WTC11 (cell line): Measurements from ENCODE around the gene THSD4. TPM values are rescaled to one million over a fixed set of nuclear protein-coding genes. Genes with fewer than 3 reads are reported as not detected.

Experiments used
- ATAC-seq: fragments of 200-7000 bp; cut with Tn5 transposase; 2 replicates; pipeline ENCODE4 v1.10.0; 2021; ENCODE audit warnings: mild to moderate bottlenecking, moderate library complexity
- CTCF ChIA-PET: fragments of 300-600 bp; sonication (Branson Sonifier 250); formaldehyde crosslinking; loops from one replicate; lab custom pipeline; 2021; ENCODE audit warnings: antibody characterized with exemption; lab: Charles Lee
- POLR2A ChIA-PET: fragments of 350-600 bp; sonication (Branson Sonifier 250); formaldehyde crosslinking; loops from one replicate; lab custom pipeline; 2021; ENCODE audit warnings: antibody characterized with exemption; lab: Charles Lee
- DNase-seq: peaks from one replicate; pipeline ENCODE4 v3.0.0; 2021; ENCODE audit warnings: low spot score
- H3K27ac Mint-ChIP-seq: 2 replicates; pipeline ENCODE4 v1.8.0; 2021; ENCODE audit warnings: mixed read lengths
- H3K27me3 Mint-ChIP-seq: 2 replicates; pipeline ENCODE4 v1.8.0; 2021; ENCODE audit warnings: low read depth, mild to moderate bottlenecking, moderate library complexity, mixed read lengths
- H3K36me3 Mint-ChIP-seq: 2 replicates; pipeline ENCODE4 v1.8.0; 2021; ENCODE audit warnings: mixed read lengths
- H3K4me1 Mint-ChIP-seq: 2 replicates; pipeline ENCODE4 v1.8.0; 2022; ENCODE audit warnings: mixed read lengths
- H3K4me3 Mint-ChIP-seq: 2 replicates; pipeline ENCODE4 v1.8.0; 2021; ENCODE audit warnings: mild to moderate bottlenecking, moderate library complexity, mixed read lengths
- H3K9me3 Mint-ChIP-seq: 2 replicates; pipeline ENCODE4 v1.8.0; 2021; ENCODE audit warnings: mixed read lengths
- ATF6 ChIP-seq: sonication (generic); formaldehyde crosslinking; IDR thresholded peaks from 2 replicates; pipeline ENCODE4 v1.8.1; 2023; ENCODE audit warnings: mild to moderate bottlenecking, missing genetic modification reagents
- CDX4 ChIP-seq: fragments of 250-450 bp; sonication (Bioruptor Pico); IDR thresholded peaks from 2 replicates; pipeline ENCODE4 v1.9.0; 2021; ENCODE audit warnings: moderate library complexity, mild to moderate bottlenecking, inconsistent platforms, borderline replicate concordance
- E2F4 ChIP-seq: sonication (generic); formaldehyde crosslinking; IDR thresholded peaks from 2 replicates; pipeline ENCODE4 v1.8.1; 2022; ENCODE audit warnings: low read depth, mild to moderate bottlenecking, moderate library complexity, missing genetic modification reagents, borderline replicate concordance
- EMX1 ChIP-seq: fragments of 250-450 bp; sonication (Bioruptor Pico); IDR thresholded peaks from 2 replicates; pipeline ENCODE4 v1.8.0; 2021; ENCODE audit warnings: mild to moderate bottlenecking
- ETV6 ChIP-seq: sonication (generic); formaldehyde crosslinking; IDR thresholded peaks from 2 replicates; pipeline ENCODE4 v1.8.1; 2022; ENCODE audit warnings: mild to moderate bottlenecking, missing genetic modification reagents
- FOXP1 ChIP-seq: sonication (generic); formaldehyde crosslinking; IDR thresholded peaks from 2 replicates; pipeline ENCODE4 v1.8.0; 2022; ENCODE audit warnings: missing genetic modification reagents, mild to moderate bottlenecking, moderate library complexity, borderline replicate concordance
- GABPB1 ChIP-seq: sonication (generic); formaldehyde crosslinking; IDR thresholded peaks from 2 replicates; pipeline ENCODE4 v1.8.1; 2023; ENCODE audit warnings: mild to moderate bottlenecking, missing genetic modification reagents
- HMGA2 ChIP-seq: fragments of 250-450 bp; sonication (Bioruptor Pico); IDR thresholded peaks from 2 replicates; pipeline ENCODE4 v1.4.0; 2021; ENCODE audit warnings: mild to moderate bottlenecking, moderate library complexity
- IRF1 ChIP-seq: sonication (generic); formaldehyde crosslinking; IDR thresholded peaks from 2 replicates; pipeline ENCODE4 v1.8.0; 2023; ENCODE audit warnings: missing genetic modification reagents
- MXD4 ChIP-seq: fragments of 250-450 bp; sonication (Bioruptor Pico); IDR thresholded peaks from 2 replicates; pipeline ENCODE4 v1.8.0; 2021; ENCODE audit warnings: mild to moderate bottlenecking, moderate library complexity, borderline replicate concordance
- NFE2L1 ChIP-seq: sonication (generic); formaldehyde crosslinking; IDR thresholded peaks from 2 replicates; pipeline ENCODE4 v1.8.1; 2023; ENCODE audit warnings: missing genetic modification reagents
- NR1H2 ChIP-seq: sonication (generic); formaldehyde crosslinking; IDR thresholded peaks from 2 replicates; pipeline ENCODE4 v1.9.0; 2021; ENCODE audit warnings: mild to moderate bottlenecking, moderate library complexity, missing genetic modification reagents
- NR2C2 ChIP-seq: sonication (generic); formaldehyde crosslinking; IDR thresholded peaks from 2 replicates; pipeline ENCODE4 v1.8.0; 2022; ENCODE audit warnings: mild to moderate bottlenecking, missing genetic modification reagents
- OVOL2 ChIP-seq: fragments of 250-450 bp; sonication (Bioruptor Pico); IDR thresholded peaks from 2 replicates; pipeline ENCODE4 v1.9.0; 2021; ENCODE audit warnings: mild to moderate bottlenecking, borderline replicate concordance
- TCF7 ChIP-seq: sonication (generic); formaldehyde crosslinking; IDR thresholded peaks from 2 replicates; pipeline ENCODE4 v1.8.0; 2022; ENCODE audit warnings: mild to moderate bottlenecking, low read depth, missing genetic modification reagents, moderate library complexity
- ZNF396 ChIP-seq: fragments of 250-450 bp; sonication (Bioruptor Pico); IDR thresholded peaks from 2 replicates; pipeline ENCODE4 v1.8.0; 2021; ENCODE audit warnings: mild to moderate bottlenecking, moderate library complexity, borderline replicate concordance
- ZNF416 ChIP-seq: fragments of 250-450 bp; sonication (Bioruptor Pico); IDR thresholded peaks from 2 replicates; pipeline ENCODE4 v1.9.0; 2021; ENCODE audit warnings: mild to moderate bottlenecking, inconsistent platforms
- ZNF423 ChIP-seq: fragments of 250-450 bp; sonication (Bioruptor Pico); IDR thresholded peaks from 2 replicates; pipeline ENCODE4 v2.1.2; 2022; ENCODE audit warnings: mild to moderate bottlenecking, moderate library complexity
- ZNF532 ChIP-seq: fragments of 250-450 bp; sonication (Bioruptor Pico); IDR thresholded peaks from 2 replicates; pipeline ENCODE4 v1.9.0; 2021; ENCODE audit warnings: mild to moderate bottlenecking, borderline replicate concordance
- ZNF671 ChIP-seq: fragments of 250-450 bp; sonication (Bioruptor Pico); IDR thresholded peaks from 2 replicates; pipeline ENCODE4 v1.8.0; 2021; ENCODE audit warnings: mild to moderate bottlenecking
- total RNA-seq: library from RNA; stranded (reverse); gene quantifications from 3 replicates; pipeline ENCODE4 v1.2.3, GENCODE V29; 2021

THSD4 gene
- total RNA-seq, 1 experiment from 2014 or later, result 7.8 TPM

GRCh38 chr15:71610728-71611552 lies 495.7 kb downstream of the THSD4 start:
- peak overlapping the region; percentile 82 for H3K27ac Mint-ChIP-seq
- ATAC-seq (peak; percentile 74), DNase-seq (no peak)
- H3K27me3 Mint-ChIP-seq, result no peaks in the 10 kb centered on the region
- H3K4me1 Mint-ChIP-seq, result peaks cover 68% of the 10 kb centered on the region
- ChIA-PET CTCF (interaction anchor here (0.7 kb wide), 1 partner anchor 35 kb away, joined by 3 read pairs; no protein-coding TSS in a partner anchor), POLR2A (no interaction called here)
- H3K36me3 Mint-ChIP-seq, result no peaks in the 10 kb centered on the region
- peaks cover 5% of the 10 kb centered on the region for H3K9me3 Mint-ChIP-seq
- TF ChIP-seq EMX1 (CRISPR knock-in tag) (no peak), NFE2L1 (CRISPR knock-in tag) (no peak), ZNF671 (no peak), IRF1 (CRISPR knock-in tag) (no peak), ZNF416 (CRISPR knock-in tag) (no peak), FOXP1 (CRISPR knock-in tag) (no peak)
- peak overlapping the region; percentile 23 for H3K4me3 Mint-ChIP-seq

- peaks cover 9% of the 10 kb centered on the region for H3K9me3 Mint-ChIP-seq
- DNase-seq (no peak), ATAC-seq (peak; percentile 85)
- no peaks in the 10 kb centered on the region for H3K27me3 Mint-ChIP-seq
- H3K4me3 Mint-ChIP-seq, result peak overlapping the region; percentile 23
- H3K36me3 Mint-ChIP-seq, result no peaks in the 10 kb centered on the region
- peak overlapping the region; percentile 82 for H3K27ac Mint-ChIP-seq
- CTCF ChIA-PET, result interaction anchor here (0.7 to 1.2 kb wide), 3 partner anchors 36 to 132 kb away, joined by 3 to 8 read pairs (median 3); no protein-coding TSS in a partner anchor
- 0 out of 2 replicates have a peak, but pooled peaks have one; percentile 24 for TF ChIP-seq ETV6 (CRISPR knock-in tag)
- TF ChIP-seq GABPB1 (CRISPR knock-in tag), result no peak
- TF ChIP-seq, all 79 proteins: peak for 1
- POLR2A ChIA-PET, result no interaction called here
- peaks cover 73% of the 10 kb centered on the region for H3K4me1 Mint-ChIP-seq
Measured at GRCh38 chr15:71611553-71612396, 496.5 kb downstream of the THSD4 start.

GRCh38 chr15:71612397-71612722 lies 497.1 kb downstream of the THSD4 start:
- peak overlapping the region; percentile 23 for H3K4me3 Mint-ChIP-seq
- no peak; the same call in 1 of the 2 replicates for ATAC-seq
- H3K9me3 Mint-ChIP-seq, result peaks cover 9% of the 10 kb centered on the region
- no peaks in the 10 kb centered on the region for H3K27me3 Mint-ChIP-seq
- H3K36me3 Mint-ChIP-seq, result no peaks in the 10 kb centered on the region
- CTCF ChIA-PET, result interaction anchor here (0.8 to 1.2 kb wide), 2 partner anchors 37 to 131 kb away, joined by 3 to 8 read pairs; no protein-coding TSS in a partner anchor
- H3K4me1 Mint-ChIP-seq, result peaks cover 78% of the 10 kb centered on the region
- peak overlapping the region; percentile 82 for H3K27ac Mint-ChIP-seq
- POLR2A ChIA-PET, result no interaction called here
- DNase-seq, result no peak
- TF ChIP-seq NR2C2 (CRISPR knock-in tag) (no peak), CDX4 (CRISPR knock-in tag) (no peak), ZNF532 (no peak), MXD4 (CRISPR knock-in tag) (no peak), TCF7 (CRISPR knock-in tag) (no peak), OVOL2 (no peak), NR1H2 (CRISPR knock-in tag) (no peak), ZNF396 (CRISPR knock-in tag) (no peak), HMGA2 (CRISPR knock-in tag) (no peak), ATF6 (CRISPR knock-in tag) (no peak), IRF1 (CRISPR knock-in tag) (no peak), E2F4 (no peak), ZNF423 (CRISPR knock-in tag) (no peak)
